GM12801 (cell line): ENCODE data around the gene C3orf20.

Experiments
- CTCF ChIP-seq: IDR thresholded peaks from one replicate; pipeline ENCODE4 v1.5.1; 2011; ENCODE audit warnings: control low read depth; ENCODE audit not compliant: insufficient read length; ENCODE audit errors: extremely low read depth

Gene C3orf20

GRCh38 chr3:14780927-14781507 is 106.1 kb downstream of the C3orf20 start:
- no peak for TF ChIP-seq CTCF

- TF ChIP-seq CTCF: no peak
Observed at GRCh38 chr3:14783480-14784086, 108.6 kb downstream of the C3orf20 start.

- no peak for TF ChIP-seq CTCF
Observed at GRCh38 chr3:14784087-14784681, 109.2 kb downstream of the C3orf20 start.

GRCh38 chr3:14785207-14786155 is 110.5 kb downstream of the C3orf20 start:
- no peak for TF ChIP-seq CTCF

- TF ChIP-seq CTCF: no peak
Observed at GRCh38 chr3:14786369-14786768, 111.4 kb downstream of the C3orf20 start.

GRCh38 chr3:14787630-14788029 is 112.7 kb downstream of the C3orf20 start:
- no peak for TF ChIP-seq CTCF

GRCh38 chr3:14788644-14789043 is 113.7 kb downstream of the C3orf20 start:
- TF ChIP-seq CTCF: no peak
